Measurements from ENCODE around the gene SLC22A12. TPM values are rescaled to one million over a fixed set of nuclear protein-coding genes. Genes with fewer than 3 reads are reported as not detected.

SLC22A12 gene
- total and polyA plus RNA-seq, 2 donors from 2014 or later: 5.3 to 85.9 TPM

DNA sequence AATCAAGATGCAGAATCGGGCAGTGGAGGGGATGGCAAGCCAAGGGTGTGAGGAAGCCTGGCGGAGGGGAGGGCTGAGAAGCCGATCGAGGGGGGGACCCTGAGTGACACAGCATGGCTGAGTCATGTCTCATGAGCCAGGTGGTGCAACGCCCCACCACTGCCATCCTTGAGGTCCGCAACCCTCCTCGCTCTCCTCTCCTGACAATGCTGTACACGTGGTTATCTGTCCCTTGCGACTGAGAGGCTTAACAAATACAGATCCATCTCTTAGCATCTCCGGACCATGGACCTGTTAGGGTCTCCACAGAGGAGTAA lies 14.2 kb downstream of the SLC22A12 start:
- DNase-seq (peak in 1 of 5 donors; percentile 47), FAIRE-seq (no peak)
- H3K9ac ChIP-seq (ENCODE audit: low read length in 3 of 3): no peak overlapping the region
- TF ChIP-seq, protein P1, sequence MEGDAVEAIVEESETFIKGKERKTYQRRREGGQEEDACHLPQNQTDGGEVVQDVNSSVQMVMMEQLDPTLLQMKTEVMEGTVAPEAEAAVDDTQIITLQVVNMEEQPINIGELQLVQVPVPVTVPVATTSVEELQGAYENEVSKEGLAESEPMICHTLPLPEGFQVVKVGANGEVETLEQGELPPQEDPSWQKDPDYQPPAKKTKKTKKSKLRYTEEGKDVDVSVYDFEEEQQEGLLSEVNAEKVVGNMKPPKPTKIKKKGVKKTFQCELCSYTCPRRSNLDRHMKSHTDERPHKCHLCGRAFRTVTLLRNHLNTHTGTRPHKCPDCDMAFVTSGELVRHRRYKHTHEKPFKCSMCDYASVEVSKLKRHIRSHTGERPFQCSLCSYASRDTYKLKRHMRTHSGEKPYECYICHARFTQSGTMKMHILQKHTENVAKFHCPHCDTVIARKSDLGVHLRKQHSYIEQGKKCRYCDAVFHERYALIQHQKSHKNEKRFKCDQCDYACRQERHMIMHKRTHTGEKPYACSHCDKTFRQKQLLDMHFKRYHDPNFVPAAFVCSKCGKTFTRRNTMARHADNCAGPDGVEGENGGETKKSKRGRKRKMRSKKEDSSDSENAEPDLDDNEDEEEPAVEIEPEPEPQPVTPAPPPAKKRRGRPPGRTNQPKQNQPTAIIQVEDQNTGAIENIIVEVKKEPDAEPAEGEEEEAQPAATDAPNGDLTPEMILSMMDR (IDR thresholded peaks at IDR 0.05; ENCODE audit: borderline replicate concordance, extremely low read depth, insufficient read depth): no peak
- H3K27me3 ChIP-seq (ENCODE audit: control insufficient read depth, insufficient read depth, low read length): no peaks in the 10 kb centered on the region
- H3K27ac ChIP-seq (ENCODE audit: low read depth in 2 of 2, low read length in 2 of 2): no peak overlapping the region
- H3K9me3 ChIP-seq (ENCODE audit: control insufficient read depth in 2 of 3, insufficient read depth in 1 of 3, low read length in 3 of 3): no peaks in the 10 kb centered on the region
- H3K4me3 ChIP-seq (ENCODE audit: low read length in 3 of 3): no peak overlapping the region
- no peaks in the 10 kb centered on the region for H3K4me1 ChIP-seq (ENCODE audit: control insufficient read depth in 2 of 3, insufficient read depth in 2 of 3, low read depth in 1 of 3, low read length in 3 of 3)
- H3K36me3 ChIP-seq (ENCODE audit: control insufficient read depth in 2 of 3, insufficient read depth in 3 of 3, low read length in 3 of 3): no peaks in the 10 kb centered on the region
- intact Hi-C loops (cut with DNase I): no loop called here

DNA sequence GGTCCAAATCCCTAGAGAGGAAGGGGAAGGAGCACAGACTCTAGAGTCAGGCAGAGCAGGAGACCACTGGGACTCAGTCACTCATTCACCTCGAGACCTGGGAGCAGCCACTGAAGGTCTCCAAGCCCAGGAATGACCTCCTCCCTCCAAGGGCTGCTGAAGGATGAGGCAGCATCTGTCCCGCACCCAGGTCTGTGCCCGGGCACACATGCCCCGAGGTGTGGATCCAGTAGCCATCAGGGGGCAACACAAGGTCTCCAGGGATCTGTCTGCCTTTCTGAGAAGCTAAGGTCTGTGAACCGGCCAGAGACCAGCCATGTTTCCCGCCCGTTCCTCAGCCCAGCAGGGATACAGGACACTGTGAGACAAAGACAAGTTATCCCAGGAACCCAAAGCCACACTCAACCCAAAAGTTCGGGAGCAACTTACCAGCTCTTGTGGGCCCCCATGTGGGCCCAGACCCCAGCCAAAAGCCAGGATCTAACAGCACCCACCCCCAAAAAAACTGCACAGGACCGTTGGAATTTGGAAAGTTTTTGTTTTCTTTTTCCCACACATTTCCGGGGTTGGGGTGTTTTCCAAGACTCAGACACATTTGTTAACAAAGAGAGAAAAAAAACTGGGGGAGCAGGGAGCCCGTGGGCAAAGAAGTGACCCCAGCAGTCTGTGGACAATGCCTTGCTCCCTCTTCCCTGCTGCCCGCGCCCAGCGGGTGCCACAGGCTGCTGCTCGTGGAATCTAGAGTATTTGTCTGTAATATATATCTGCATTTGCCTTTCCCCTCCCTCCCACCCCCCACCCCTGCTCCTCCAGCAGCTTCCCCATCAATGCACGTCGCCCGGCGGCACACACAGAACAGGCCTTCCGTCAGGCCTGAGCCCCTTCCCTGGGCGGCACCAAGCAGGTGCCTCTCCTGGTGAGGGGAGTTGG lies 14.9 kb downstream of the SLC22A12 start:
- Histone ChIP-seq H3K27ac (ENCODE audit: low read depth in 2 of 2, low read length in 2 of 2) (no peak overlapping the region), H3K27me3 (ENCODE audit: control insufficient read depth, insufficient read depth, low read length) (no peaks in the 10 kb centered on the region), H3K4me3 (ENCODE audit: low read length in 3 of 3) (no peak overlapping the region), H3K9ac (ENCODE audit: low read length in 3 of 3) (no peak overlapping the region), H3K4me1 (ENCODE audit: control insufficient read depth in 2 of 3, insufficient read depth in 2 of 3, low read depth in 1 of 3, low read length in 3 of 3) (no peaks in the 10 kb centered on the region), H3K36me3 (ENCODE audit: control insufficient read depth in 2 of 3, insufficient read depth in 3 of 3, low read length in 3 of 3) (no peaks in the 10 kb centered on the region), H3K9me3 (ENCODE audit: control insufficient read depth in 2 of 3, insufficient read depth in 1 of 3, low read length in 3 of 3) (no peaks in the 10 kb centered on the region)
- TF ChIP-seq, protein P1 (IDR thresholded peaks at IDR 0.05; ENCODE audit: borderline replicate concordance, extremely low read depth, insufficient read depth): no peak
- FAIRE-seq (no peak), DNase-seq (peak in 3 of 5 donors; percentile 30 to 43 (median 36))
- intact Hi-C loops (cut with DNase I): no loop called here

DNA sequence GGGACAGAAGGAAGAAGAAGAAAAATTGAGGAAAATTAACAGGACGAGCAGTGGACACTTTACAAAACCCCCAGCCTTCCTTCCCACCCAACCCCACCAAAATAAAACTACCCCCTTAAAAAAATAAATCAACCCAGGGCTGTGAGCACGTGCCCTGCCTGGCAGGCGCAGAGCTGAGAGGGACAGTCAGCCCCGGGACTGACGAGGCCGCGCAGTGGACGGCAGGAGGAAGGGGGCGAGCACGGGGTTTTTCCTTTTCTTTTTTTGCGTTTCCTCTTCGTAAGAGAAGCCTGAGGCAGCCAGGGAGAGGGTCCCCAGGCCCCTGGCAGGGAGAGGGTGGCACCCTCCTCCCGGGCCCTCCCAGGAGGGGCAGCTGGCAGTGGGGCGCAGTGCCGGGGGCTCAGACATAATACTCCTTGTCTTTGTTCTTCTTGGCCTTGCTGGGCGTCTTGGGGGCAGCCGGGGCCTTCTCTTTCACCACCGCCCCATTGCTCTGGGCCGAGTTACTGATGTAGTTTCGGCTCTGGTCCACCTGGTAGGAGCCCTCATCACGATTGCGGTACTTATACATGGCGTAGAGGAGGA lies 15.9 kb downstream of the SLC22A12 start:
- H3K4me3 ChIP-seq (ENCODE audit: low read length in 3 of 3): no peak overlapping the region
- H3K27ac ChIP-seq (ENCODE audit: low read depth in 2 of 2, low read length in 2 of 2): no peak overlapping the region
- DNase-seq: peak in 1 of 5 donors; percentile 45
- TF ChIP-seq, protein P1 (IDR thresholded peaks at IDR 0.05; ENCODE audit: borderline replicate concordance, extremely low read depth, insufficient read depth): no peak
- intact Hi-C loops (cut with DNase I): no loop called here
- no peaks in the 10 kb centered on the region for H3K27me3 ChIP-seq (ENCODE audit: control insufficient read depth, insufficient read depth, low read length)
- H3K4me1 ChIP-seq (ENCODE audit: control insufficient read depth in 2 of 3, insufficient read depth in 2 of 3, low read depth in 1 of 3, low read length in 3 of 3): peaks cover 0 to 4% (median 0%) of the 10 kb centered on the region in 3 donors
- H3K9ac ChIP-seq (ENCODE audit: low read length in 3 of 3): no peak overlapping the region
- H3K36me3 ChIP-seq (ENCODE audit: control insufficient read depth in 2 of 3, insufficient read depth in 3 of 3, low read length in 3 of 3): no peaks in the 10 kb centered on the region
- H3K9me3 ChIP-seq (ENCODE audit: control insufficient read depth in 2 of 3, insufficient read depth in 1 of 3, low read length in 3 of 3): no peaks in the 10 kb centered on the region
- no peak for FAIRE-seq

Measured in kidney (tissue), 14 donors.